ENCODE measurements around the gene SKOR2. TPM values are rescaled to one million over a fixed set of nuclear protein-coding genes. Genes with fewer than 3 reads are reported as not detected.
A peak's percentile ranks its signal among the peaks of the same experiment; 100 is the strongest.

SKOR2 gene
- total and polyA plus RNA-seq, 9 of the 15 experiments (the other 6 are each of a cell fraction or from before 2014, with no cell fraction given) = not detected

GRCh38 chr18:47215554-47216138 lies 35.8 kb downstream of the SKOR2 start:
- no peaks in the 10 kb centered on the region for H3K27me3 ChIP-seq (ENCODE audit: control insufficient read depth in 2 of 2, insufficient read depth in 2 of 2, low read length in 2 of 2)
- 0% methylated on average over 5 of the region's 5 CpGs for WGBS (ENCODE audit: insufficient coverage, low coverage, missing lambda C conversion rate)
- ATAC-seq = peak; percentile 58; the same call in 1 of the 3 replicates
- no peak overlapping the region for H3K9ac ChIP-seq (ENCODE audit: insufficient read depth in 1 of 2, low read depth in 2 of 2, low read length in 2 of 2)
- no peak overlapping the region for H3K4me2 ChIP-seq (ENCODE audit: insufficient read depth, low read length)
- no peak overlapping the region for H3K4me3 ChIP-seq
- no peaks in the 10 kb centered on the region for H3K36me3 ChIP-seq (ENCODE audit: control insufficient read depth, insufficient read depth, low read length)
- H3K27ac ChIP-seq (ENCODE audit: extremely low read depth, low read depth, low read length) = no peak overlapping the region
- peak; percentile 11 to 37 (median 14) for DNase-seq (ENCODE audit: extremely low read depth in 1 of 4, low spot score in 3 of 4)
- ChIA-PET CTCF (ENCODE audit: low intra/inter-chr PET ratio) (interaction anchor here (0.6 to 3.0 kb wide), 4 partner anchors 16 to 541 kb away, joined by 3 to 25 read pairs (median 4); no protein-coding TSS in a partner anchor), POLR2A (no interaction called here)
- no peak overlapping the region for H2AFZ ChIP-seq (ENCODE audit: low read depth, low read length)
- H3K79me2 ChIP-seq (ENCODE audit: control insufficient read depth, insufficient read depth, low read length) = no peaks in the 10 kb centered on the region
- in situ Hi-C loops (cut with MboI) (loop anchor here (5.0 kb wide), 1 partner anchor 532 kb away; no protein-coding TSS in a partner anchor), intact Hi-C loops (cut with micrococcal nuclease) (loop anchor here (2.0 to 5.0 kb wide), 3 partner anchors 67 to 541 kb away; no protein-coding TSS in a partner anchor)
- no peaks in the 10 kb centered on the region for H3K9me3 ChIP-seq (replicated peaks; ENCODE audit: control insufficient read depth, insufficient read depth, low read depth, low read length)
- no peaks in the 10 kb centered on the region for H3K9me1 ChIP-seq (ENCODE audit: control insufficient read depth, insufficient read depth, low read length)
- H4K20me1 ChIP-seq (replicated peaks; ENCODE audit: control insufficient read depth, insufficient read depth, low read length) = no peaks in the 10 kb centered on the region; the same call in 1 of the 2 replicates
- peak; percentile 60 for FAIRE-seq
- BruUV-seq (replicated peaks) = no TSS peak
- H3K4me1 ChIP-seq (replicated peaks in 1 of 2; ENCODE audit: control insufficient read depth in 2 of 2, insufficient read depth in 2 of 2, low read length in 2 of 2) = no peaks in the 10 kb centered on the region
- no peak for TF ChIP-seq EP300 (IDR thresholded peaks at IDR 0.05; ENCODE audit: low read length)
- TF ChIP-seq SP2 (IDR thresholded peaks at IDR 0.05; ENCODE audit: extremely low read depth, low read depth, low read length, poor library complexity, severe bottlenecking) = no peak
- TF ChIP-seq RAD21 (CRISPR knock-in tag; conservative IDR thresholded peaks at IDR 0.05 in 1 of 2, IDR thresholded peaks at IDR 0.05 in 1 of 2) = peak; percentile 68 to 80
- TF ChIP-seq HDGF (IDR thresholded peaks at IDR 0.05) = no peak
- no peak for TF ChIP-seq ZNF197 (CRISPR knock-in tag; IDR thresholded peaks at IDR 0.05; ENCODE audit: low read depth)
- TF ChIP-seq SMC3 (conservative IDR thresholded peaks at IDR 0.05; ENCODE audit: insufficient read depth, low read depth, low read length) = 0 out of 2 replicates have a peak, but pooled peaks have one; percentile 28
- no peak for TF ChIP-seq CBFB (CRISPR knock-in tag; IDR thresholded peaks at IDR 0.05)
- no peak for TF ChIP-seq ZNF79 (CRISPR knock-in tag; IDR thresholded peaks at IDR 0.05; ENCODE audit: low read depth)
- TF ChIP-seq KLF6 (CRISPR knock-in tag; IDR thresholded peaks at IDR 0.05; ENCODE audit: borderline replicate concordance) = no peak
- TF ChIP-seq PTRF (tag; IDR thresholded peaks at IDR 0.05) = no peak
- no peak for TF ChIP-seq ZC3H4 (CRISPR knock-in tag; IDR thresholded peaks at IDR 0.05; ENCODE audit: borderline replicate concordance)
- no peak for TF ChIP-seq ZNF124 (CRISPR knock-in tag; IDR thresholded peaks at IDR 0.05)
- TF ChIP-seq BCL6 (CRISPR knock-in tag; IDR thresholded peaks at IDR 0.05) = no peak
- TF ChIP-seq GABPA (tag; conservative IDR thresholded peaks at IDR 0.05; ENCODE audit: low read depth) = no peak
- peak; percentile 65; the same call in 1 of the 2 replicates for TF ChIP-seq REST (IDR thresholded peaks at IDR 0.05; ENCODE audit: borderline replicate concordance)
- no peak for TF ChIP-seq REST (CRISPR knock-in tag; IDR thresholded peaks at IDR 0.05; ENCODE audit: low read depth)
